H1 (cell line): ENCODE measurements around the gene ERCC6. TPM values are rescaled to one million over a fixed set of nuclear protein-coding genes. Genes with fewer than 3 reads are reported as not detected.

ENCODE experiments used
- CEBPB ChIP-seq: IDR thresholded peaks from 2 replicates; pipeline ENCODE4 v1.6.1; 2012; ENCODE audit warnings: low read depth, low read length
- EZH2 ChIP-seq: fragments of 200-600 bp; sonication (generic); IDR thresholded peaks from 2 replicates; pipeline ENCODE4 v1.7.1; 2012; ENCODE audit warnings: low read depth, mild to moderate bottlenecking, moderate library complexity, low read length, inconsistent platforms; ENCODE audit not compliant: severe bottlenecking
- JUN ChIP-seq: IDR thresholded peaks from 2 replicates; pipeline ENCODE4 v1.6.1; 2011; ENCODE audit warnings: low read depth, mild to moderate bottlenecking, improper control_type of control experiment, low read length
- JUND ChIP-seq: IDR thresholded peaks from 2 replicates; pipeline ENCODE4 v1.6.1; 2011; ENCODE audit warnings: mild to moderate bottlenecking, improper control_type of control experiment, low read length
- KDM4A ChIP-seq: IDR thresholded peaks from one replicate; pipeline ENCODE4 v1.7.1; 2012; ENCODE audit warnings: low read depth, mild to moderate bottlenecking, moderate library complexity, low read length, inconsistent platforms; ENCODE audit not compliant: severe bottlenecking
- POU5F1 ChIP-seq: IDR thresholded peaks from 2 replicates; pipeline ENCODE4 v1.6.1; 2011; ENCODE audit warnings: low read depth, mild to moderate bottlenecking, low read length, moderate library complexity
- SIX5 ChIP-seq: IDR thresholded peaks from 2 replicates; pipeline ENCODE4 v1.6.1; 2011; ENCODE audit warnings: mild to moderate bottlenecking, low read depth, low read length
- YY1 ChIP-seq: IDR thresholded peaks from 2 replicates; pipeline ENCODE4 v1.6.1; 2011; ENCODE audit warnings: low read depth, mild to moderate bottlenecking, low read length
- polyA plus RNA-seq, 7 experiments: library from polyadenylated mRNA; depleted of rRNA in 3 of 7; stranded (reverse) in 5 of 7; unstranded in 2 of 7; fragments of >200 nt in 5 of 7; fragments of 200-250 nt in 2 of 7; gene quantifications; 1 replicate in 5 of 7; 2 replicates in 1 of 7; 4 replicates in 1 of 7; pipeline versions ENCODE4 v1.2.1 to v1.2.3, GENCODE V29; 2011 to 2013; ENCODE audit warnings: missing spikeins in 2 of 7, mixed read lengths in 2 of 7
- total RNA-seq: library from RNA; stranded (reverse); fragmentation: NEBNext Ultra II Directional; extraction: Animal tissue kit (Norgen Biotek cat#: 25700); gene quantifications from 2 replicates; pipeline ENCODE4 v1.2.1, GENCODE V29; 2021
- TF ChIP-seq, protein P1 (sequence below): fragments of 300-600 bp; sonication (generic); IDR thresholded peaks from 2 replicates; pipeline ENCODE4 v1.7.1; 2012; ENCODE audit warnings: low read length, moderate library complexity, mild to moderate bottlenecking, inconsistent platforms; ENCODE audit not compliant: insufficient replicate concordance
- TF ChIP-seq, protein P2 (sequence below): IDR thresholded peaks from 2 replicates; pipeline ENCODE4 v1.6.1; 2012; ENCODE audit warnings: low read length, inconsistent platforms

ERCC6 gene
- total and polyA plus RNA-seq, 2 of the 8 experiments (the other 6 are each of a cell fraction or from before 2014, with no cell fraction given), result 4.1 to 11.9 TPM

GRCh38 chr10:49521062-49521461 lies 17.9 kb downstream of the ERCC6 start (continued):
- TF ChIP-seq, protein P1, sequence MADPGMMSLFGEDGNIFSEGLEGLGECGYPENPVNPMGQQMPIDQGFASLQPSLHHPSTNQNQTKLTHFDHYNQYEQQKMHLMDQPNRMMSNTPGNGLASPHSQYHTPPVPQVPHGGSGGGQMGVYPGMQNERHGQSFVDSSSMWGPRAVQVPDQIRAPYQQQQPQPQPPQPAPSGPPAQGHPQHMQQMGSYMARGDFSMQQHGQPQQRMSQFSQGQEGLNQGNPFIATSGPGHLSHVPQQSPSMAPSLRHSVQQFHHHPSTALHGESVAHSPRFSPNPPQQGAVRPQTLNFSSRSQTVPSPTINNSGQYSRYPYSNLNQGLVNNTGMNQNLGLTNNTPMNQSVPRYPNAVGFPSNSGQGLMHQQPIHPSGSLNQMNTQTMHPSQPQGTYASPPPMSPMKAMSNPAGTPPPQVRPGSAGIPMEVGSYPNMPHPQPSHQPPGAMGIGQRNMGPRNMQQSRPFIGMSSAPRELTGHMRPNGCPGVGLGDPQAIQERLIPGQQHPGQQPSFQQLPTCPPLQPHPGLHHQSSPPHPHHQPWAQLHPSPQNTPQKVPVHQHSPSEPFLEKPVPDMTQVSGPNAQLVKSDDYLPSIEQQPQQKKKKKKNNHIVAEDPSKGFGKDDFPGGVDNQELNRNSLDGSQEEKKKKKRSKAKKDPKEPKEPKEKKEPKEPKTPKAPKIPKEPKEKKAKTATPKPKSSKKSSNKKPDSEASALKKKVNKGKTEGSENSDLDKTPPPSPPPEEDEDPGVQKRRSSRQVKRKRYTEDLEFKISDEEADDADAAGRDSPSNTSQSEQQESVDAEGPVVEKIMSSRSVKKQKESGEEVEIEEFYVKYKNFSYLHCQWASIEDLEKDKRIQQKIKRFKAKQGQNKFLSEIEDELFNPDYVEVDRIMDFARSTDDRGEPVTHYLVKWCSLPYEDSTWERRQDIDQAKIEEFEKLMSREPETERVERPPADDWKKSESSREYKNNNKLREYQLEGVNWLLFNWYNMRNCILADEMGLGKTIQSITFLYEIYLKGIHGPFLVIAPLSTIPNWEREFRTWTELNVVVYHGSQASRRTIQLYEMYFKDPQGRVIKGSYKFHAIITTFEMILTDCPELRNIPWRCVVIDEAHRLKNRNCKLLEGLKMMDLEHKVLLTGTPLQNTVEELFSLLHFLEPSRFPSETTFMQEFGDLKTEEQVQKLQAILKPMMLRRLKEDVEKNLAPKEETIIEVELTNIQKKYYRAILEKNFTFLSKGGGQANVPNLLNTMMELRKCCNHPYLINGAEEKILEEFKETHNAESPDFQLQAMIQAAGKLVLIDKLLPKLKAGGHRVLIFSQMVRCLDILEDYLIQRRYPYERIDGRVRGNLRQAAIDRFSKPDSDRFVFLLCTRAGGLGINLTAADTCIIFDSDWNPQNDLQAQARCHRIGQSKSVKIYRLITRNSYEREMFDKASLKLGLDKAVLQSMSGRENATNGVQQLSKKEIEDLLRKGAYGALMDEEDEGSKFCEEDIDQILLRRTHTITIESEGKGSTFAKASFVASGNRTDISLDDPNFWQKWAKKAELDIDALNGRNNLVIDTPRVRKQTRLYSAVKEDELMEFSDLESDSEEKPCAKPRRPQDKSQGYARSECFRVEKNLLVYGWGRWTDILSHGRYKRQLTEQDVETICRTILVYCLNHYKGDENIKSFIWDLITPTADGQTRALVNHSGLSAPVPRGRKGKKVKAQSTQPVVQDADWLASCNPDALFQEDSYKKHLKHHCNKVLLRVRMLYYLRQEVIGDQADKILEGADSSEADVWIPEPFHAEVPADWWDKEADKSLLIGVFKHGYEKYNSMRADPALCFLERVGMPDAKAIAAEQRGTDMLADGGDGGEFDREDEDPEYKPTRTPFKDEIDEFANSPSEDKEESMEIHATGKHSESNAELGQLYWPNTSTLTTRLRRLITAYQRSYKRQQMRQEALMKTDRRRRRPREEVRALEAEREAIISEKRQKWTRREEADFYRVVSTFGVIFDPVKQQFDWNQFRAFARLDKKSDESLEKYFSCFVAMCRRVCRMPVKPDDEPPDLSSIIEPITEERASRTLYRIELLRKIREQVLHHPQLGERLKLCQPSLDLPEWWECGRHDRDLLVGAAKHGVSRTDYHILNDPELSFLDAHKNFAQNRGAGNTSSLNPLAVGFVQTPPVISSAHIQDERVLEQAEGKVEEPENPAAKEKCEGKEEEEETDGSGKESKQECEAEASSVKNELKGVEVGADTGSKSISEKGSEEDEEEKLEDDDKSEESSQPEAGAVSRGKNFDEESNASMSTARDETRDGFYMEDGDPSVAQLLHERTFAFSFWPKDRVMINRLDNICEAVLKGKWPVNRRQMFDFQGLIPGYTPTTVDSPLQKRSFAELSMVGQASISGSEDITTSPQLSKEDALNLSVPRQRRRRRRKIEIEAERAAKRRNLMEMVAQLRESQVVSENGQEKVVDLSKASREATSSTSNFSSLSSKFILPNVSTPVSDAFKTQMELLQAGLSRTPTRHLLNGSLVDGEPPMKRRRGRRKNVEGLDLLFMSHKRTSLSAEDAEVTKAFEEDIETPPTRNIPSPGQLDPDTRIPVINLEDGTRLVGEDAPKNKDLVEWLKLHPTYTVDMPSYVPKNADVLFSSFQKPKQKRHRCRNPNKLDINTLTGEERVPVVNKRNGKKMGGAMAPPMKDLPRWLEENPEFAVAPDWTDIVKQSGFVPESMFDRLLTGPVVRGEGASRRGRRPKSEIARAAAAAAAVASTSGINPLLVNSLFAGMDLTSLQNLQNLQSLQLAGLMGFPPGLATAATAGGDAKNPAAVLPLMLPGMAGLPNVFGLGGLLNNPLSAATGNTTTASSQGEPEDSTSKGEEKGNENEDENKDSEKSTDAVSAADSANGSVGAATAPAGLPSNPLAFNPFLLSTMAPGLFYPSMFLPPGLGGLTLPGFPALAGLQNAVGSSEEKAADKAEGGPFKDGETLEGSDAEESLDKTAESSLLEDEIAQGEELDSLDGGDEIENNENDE, result no peak
- TF ChIP-seq KDM4A (no peak), POU5F1 (no peak), SIX5 (no peak), EZH2 (no peak), JUN (no peak), CEBPB (no peak), JUND (no peak), YY1 (no peak)
- TF ChIP-seq, protein P2, sequence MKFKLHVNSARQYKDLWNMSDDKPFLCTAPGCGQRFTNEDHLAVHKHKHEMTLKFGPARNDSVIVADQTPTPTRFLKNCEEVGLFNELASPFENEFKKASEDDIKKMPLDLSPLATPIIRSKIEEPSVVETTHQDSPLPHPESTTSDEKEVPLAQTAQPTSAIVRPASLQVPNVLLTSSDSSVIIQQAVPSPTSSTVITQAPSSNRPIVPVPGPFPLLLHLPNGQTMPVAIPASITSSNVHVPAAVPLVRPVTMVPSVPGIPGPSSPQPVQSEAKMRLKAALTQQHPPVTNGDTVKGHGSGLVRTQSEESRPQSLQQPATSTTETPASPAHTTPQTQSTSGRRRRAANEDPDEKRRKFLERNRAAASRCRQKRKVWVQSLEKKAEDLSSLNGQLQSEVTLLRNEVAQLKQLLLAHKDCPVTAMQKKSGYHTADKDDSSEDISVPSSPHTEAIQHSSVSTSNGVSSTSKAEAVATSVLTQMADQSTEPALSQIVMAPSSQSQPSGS, result no peak
